GM19193 (cell line): ENCODE results near the gene SLC44A3.

Experiments
- POLR2A ChIP-seq: IDR thresholded peaks from 4 replicates; pipeline ENCODE4 v1.6.1; 2011; ENCODE audit not compliant: insufficient read depth, insufficient read length; ENCODE audit errors: extremely low read depth

The SLC44A3 gene

GRCh38 chr1:94795434-94795833, 24.7 kb upstream of the SLC44A3 start:
- TF ChIP-seq POLR2A: no peak

- TF ChIP-seq POLR2A: no peak
Measured at GRCh38 chr1:94796266-94796665, 23.9 kb upstream of the SLC44A3 start.

DNA sequence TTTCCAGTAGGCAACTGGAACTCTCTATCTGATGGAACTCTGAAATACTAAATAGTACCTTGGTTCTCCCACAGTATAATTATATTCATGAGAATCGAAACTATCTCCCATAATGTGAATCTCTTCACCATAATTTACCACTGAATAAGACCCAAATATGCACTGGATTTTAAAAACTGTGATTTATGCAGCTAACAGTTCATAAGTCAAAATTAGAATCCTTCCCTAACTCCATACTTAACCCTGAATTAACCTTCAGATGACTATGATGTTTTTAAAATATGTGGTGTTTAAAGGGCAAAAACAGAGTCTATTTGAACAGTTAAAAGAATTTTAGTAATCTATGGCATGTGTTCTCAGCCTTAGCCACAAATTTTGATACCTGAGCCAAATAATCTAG, 22.9 kb upstream of the SLC44A3 start:
- TF ChIP-seq POLR2A: no peak

DNA sequence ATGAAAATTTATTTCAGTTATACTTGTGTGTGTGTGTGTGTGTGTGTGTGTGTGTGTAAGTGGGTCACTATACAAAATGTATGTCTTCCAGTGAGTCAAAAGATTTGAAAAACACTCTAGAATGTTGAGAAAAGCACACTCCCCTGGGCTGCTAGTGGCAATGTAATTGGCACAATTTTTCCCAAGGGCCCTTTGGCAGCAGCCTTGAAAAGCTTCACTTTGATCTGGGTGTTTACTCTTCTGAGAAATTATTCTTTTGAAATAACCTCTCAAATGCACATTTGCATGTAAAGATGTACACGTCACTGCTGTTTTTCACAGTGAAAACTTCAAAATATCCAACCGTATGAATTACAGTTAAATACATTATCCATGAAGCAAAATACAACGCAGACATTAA, 22.1 kb upstream of the SLC44A3 start:
- no peak for TF ChIP-seq POLR2A

- TF ChIP-seq POLR2A: no peak
Measured at GRCh38 chr1:94798462-94798861, 21.7 kb upstream of the SLC44A3 start.

- TF ChIP-seq POLR2A: no peak
Measured at GRCh38 chr1:94799206-94799605, 21.0 kb upstream of the SLC44A3 start.

DNA sequence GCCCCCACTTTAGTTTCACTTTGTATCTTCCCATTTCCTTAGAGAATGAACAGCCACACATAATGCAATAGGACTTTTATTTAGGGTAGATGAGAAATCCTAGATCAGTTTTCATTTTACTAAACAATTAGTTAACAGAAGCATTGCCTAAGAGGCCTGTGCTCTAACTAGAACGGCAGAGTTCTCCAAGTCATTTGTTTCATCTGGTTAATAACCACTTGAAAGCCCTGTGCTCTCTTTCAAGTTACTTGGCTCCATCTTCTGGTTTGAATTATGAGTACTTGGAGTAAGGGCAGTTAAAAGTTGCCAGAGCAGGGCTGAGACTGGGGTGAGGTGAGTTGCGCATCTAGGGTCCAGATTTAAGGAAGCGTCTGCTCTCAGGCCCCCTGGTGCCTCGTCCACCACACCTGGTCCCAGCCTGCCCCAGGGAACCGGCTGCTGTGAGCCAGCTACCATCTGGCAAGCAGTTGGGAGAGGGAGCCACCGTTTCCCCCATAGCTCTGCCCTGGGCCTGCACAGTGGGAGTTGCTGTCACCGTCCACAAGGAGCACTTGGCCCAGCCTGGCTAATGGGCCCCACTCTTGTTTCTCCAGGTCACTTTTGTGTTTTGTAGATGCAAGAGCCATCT, 18.1 kb upstream of the SLC44A3 start:
- TF ChIP-seq POLR2A: no peak

GRCh38 chr1:94803106-94803505, 17.1 kb upstream of the SLC44A3 start:
- no peak for TF ChIP-seq POLR2A

DNA sequence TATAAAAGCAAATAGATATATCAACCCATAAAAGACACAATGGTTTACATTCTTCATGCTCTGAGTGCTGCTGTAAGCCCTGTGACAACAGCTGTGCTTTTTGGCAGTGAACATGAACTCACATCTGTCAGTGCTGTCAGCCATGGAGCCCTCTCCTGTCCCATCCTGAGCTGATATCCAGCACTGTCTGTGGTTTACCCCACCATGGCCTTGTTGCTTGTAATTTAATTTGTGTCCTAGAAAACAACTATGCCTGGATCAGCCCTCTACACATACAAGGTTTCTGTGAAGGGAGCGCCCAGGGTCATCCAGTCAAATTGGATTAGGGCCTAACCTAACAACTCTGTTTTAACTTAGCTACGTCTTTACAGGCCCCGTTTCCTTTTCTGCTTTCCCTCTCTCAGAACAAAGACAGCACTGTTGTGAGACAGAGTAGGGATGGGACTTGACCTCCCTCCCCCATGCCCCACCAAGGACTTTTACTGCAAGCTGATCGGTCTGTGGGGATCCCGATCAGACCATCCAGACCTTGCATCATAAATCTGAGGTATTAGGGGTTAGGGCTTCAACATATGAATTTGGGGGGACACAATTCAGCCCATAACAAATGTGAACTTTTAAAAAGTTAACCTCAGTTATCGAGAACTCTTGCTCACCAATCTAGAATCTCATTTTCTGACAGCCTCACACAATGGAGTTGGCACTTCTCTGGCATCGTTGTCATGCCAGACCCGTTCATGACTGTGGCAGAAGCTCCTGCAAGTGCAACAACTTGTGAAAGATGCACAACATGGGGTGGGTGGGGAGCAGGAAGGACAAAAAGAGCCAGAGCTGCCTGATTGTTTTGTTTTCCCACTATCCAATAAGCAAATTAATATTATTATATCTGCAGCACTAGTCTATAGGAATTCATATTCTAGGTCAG, 16.4 kb upstream of the SLC44A3 start:
- no peak for TF ChIP-seq POLR2A

DNA sequence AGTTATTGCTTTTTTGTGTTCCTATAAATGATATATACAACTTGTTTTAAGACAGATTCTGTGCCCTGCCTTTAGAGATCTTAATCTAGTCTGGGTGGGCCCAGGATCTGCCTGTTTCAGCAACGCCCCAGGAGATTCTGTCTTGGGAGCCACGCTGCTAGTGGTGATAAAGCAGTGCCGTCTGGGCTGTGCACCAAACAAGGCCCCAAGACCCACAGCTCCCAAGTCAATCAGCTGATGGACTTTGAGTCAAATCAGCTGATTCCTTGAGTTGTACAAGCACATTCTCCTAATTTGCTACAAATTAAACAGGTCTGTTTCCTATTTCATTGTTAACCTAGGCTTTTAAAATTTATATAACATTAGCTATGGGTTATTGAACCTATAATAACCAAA, 15.7 kb upstream of the SLC44A3 start:
- no peak for TF ChIP-seq POLR2A

GRCh38 chr1:94805912-94806311, 14.2 kb upstream of the SLC44A3 start:
- TF ChIP-seq POLR2A: no peak

DNA sequence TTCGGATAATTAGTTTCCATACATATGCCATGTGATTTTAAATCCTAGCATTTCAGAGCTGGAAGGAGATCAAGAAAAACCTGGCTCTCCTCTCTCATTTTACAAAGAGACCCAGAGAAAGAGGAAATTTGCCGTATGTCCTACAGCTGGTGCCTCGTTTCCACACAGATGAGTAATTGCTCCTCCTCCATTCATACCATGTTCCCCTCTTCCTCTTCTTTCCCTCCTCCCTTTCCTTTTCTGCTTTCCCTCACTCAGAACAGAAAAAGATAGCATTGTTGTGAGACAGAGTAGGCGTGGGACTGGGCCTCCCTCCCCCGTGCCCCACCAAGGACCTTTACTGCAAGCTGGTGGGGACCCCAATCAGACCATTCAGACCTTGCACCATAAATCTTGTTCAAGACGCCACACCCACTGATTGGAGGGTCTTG, 13.7 kb upstream of the SLC44A3 start:
- TF ChIP-seq POLR2A: no peak

- no peak for TF ChIP-seq POLR2A
Measured at GRCh38 chr1:94807742-94808491, 12.2 kb upstream of the SLC44A3 start.

DNA sequence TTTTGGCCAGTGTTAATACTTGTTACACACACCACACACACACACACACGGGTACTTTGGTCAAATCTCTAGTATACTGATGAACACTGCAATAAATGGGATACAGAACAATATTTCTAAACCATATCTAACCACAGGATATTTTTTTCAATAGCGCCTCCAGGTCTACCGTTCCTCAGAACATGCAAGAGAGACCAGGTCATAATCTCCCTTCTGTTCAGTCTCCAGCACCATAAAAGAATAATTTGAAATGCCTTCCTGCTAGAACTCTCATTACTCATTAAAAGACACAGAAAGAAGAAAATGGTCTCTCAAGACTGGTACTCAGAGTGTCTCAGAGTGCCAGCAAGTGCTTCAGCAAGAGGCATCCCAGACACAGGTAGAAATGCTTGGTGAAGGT, 11.5 kb upstream of the SLC44A3 start:
- no peak for TF ChIP-seq POLR2A

- no peak for TF ChIP-seq POLR2A
Measured at GRCh38 chr1:94812985-94813384, 7.2 kb upstream of the SLC44A3 start.
